Retinal pigment epithelial cell (primary cell): ENCODE measurements around the gene AOC2.
"Not testable (repeated sequence)": the region's sequence is repeated elsewhere in the genome, so short reads cannot be mapped to it uniquely, and the experiment has no call there.

Experiments used
- DNase-seq: peaks from one replicate; pipeline ENCODE4 v3.0.0-alpha.2; 2010; ENCODE audit warnings: low read depth
- H3K4me3 ChIP-seq: 2 replicates; pipeline ENCODE4 v1.5.1; 2011; ENCODE audit warnings: mild to moderate bottlenecking, low read length, control low read depth, moderate library complexity
- CTCF ChIP-seq: conservative IDR thresholded peaks from 2 replicates; pipeline ENCODE4 v1.5.1; 2011; ENCODE audit warnings: low read depth, low read length, control low read depth, inconsistent platforms

The AOC2 gene

GRCh38 chr17:42850954-42851353, 6.6 kb downstream of the AOC2 start, which contains the start of gene AOC3:
Gene AOC3 (plus strand): TSS chr17:42851199. CDS start chr17:42851344, 145 bp downstream.
- TF ChIP-seq CTCF, result no peak
- H3K4me3 ChIP-seq, result no peak within 1 kb of the TSS
- no peak for DNase-seq

- H3K4me3 ChIP-seq, DNase-seq: not testable (repeated sequence)
Observed at GRCh38 chr17:42851371-42852240, 7.2 kb downstream of the AOC2 start.

GRCh38 chr17:42852351-42852750, 8.0 kb downstream of the AOC2 start:
- no peak for TF ChIP-seq CTCF
- no peak overlapping the region for H3K4me3 ChIP-seq
- no peak for DNase-seq

GRCh38 chr17:42853004-42853403, 8.6 kb downstream of the AOC2 start:
- TF ChIP-seq CTCF, result no peak
- DNase-seq, result no peak

GRCh38 chr17:42853597-42853967, 9.2 kb downstream of the AOC2 start:
- DNase-seq, result no peak
- no peak for TF ChIP-seq CTCF
- no peak overlapping the region for H3K4me3 ChIP-seq

More at GRCh38 chr17:42853004-42853403, 8.6 kb downstream of the AOC2 start:
- no peak overlapping the region for H3K4me3 ChIP-seq

- no peak for TF ChIP-seq CTCF
- DNase-seq, result no peak
- no peak overlapping the region for H3K4me3 ChIP-seq
Observed at GRCh38 chr17:42853968-42854790, 9.8 kb downstream of the AOC2 start.

- no peak for TF ChIP-seq CTCF
- no peak overlapping the region for H3K4me3 ChIP-seq
Observed at GRCh38 chr17:42855048-42855596, 10.7 kb downstream of the AOC2 start.

GRCh38 chr17:42856093-42856492, 11.7 kb downstream of the AOC2 start:
- not testable (repeated sequence) for DNase-seq, H3K4me3 ChIP-seq

More at GRCh38 chr17:42855048-42855596, 10.7 kb downstream of the AOC2 start:
- DNase-seq, result no peak

- not testable (repeated sequence) for H3K4me3 ChIP-seq, DNase-seq
Observed at GRCh38 chr17:42856516-42856915, 12.1 kb downstream of the AOC2 start.
